Mammary epithelial cell (primary cell): ENCODE data around the gene ZNF536.

Source experiments
- CTCF ChIP-seq, 2 donors: IDR thresholded peaks in 1 of 2; conservative IDR thresholded peaks in 1 of 2; 2 replicates each; pipeline ENCODE4 v1.5.1; 2011 to 2012; ENCODE audit warnings: inconsistent platforms in 2 of 2, low read length in 2 of 2, mild to moderate bottlenecking in 2 of 2, control low read depth in 1 of 2, low read depth in 1 of 2; ENCODE audit not compliant: insufficient read depth in 1 of 2; ENCODE audit errors: extremely low read depth in 1 of 2
- EZH2 ChIP-seq: IDR thresholded peaks from 2 replicates; pipeline ENCODE4 v1.6.1; 2012; ENCODE audit warnings: low read length, inconsistent platforms, borderline replicate concordance

- TF ChIP-seq CTCF (conservative IDR thresholded peaks at IDR 0.05 in 1 of 2, IDR thresholded peaks at IDR 0.05 in 1 of 2; ENCODE audit: extremely low read depth in 1 of 2, insufficient read depth in 1 of 2, low read depth in 1 of 2, low read length in 2 of 2) (no peak), EZH2 (no peak)
These were observed at the start of gene ZNF536 for GRCh38 chr19:30371960-30372824.
